ENCODE measurements around the gene BACH1. TPM values are rescaled to one million over a fixed set of nuclear protein-coding genes. Genes with fewer than 3 reads are reported as not detected.

Gene BACH1
- total RNA-seq, 2 experiments from 2014 or later, result 23.5 to 23.7 TPM

GRCh38 chr21:29318354-29318753 is 19.6 kb downstream of the BACH1 start:
- Mint-ChIP-seq H3K27me3 (ENCODE audit: low read depth) (no peaks in the 10 kb centered on the region), H3K4me1 (ENCODE audit: low read depth) (no peaks in the 10 kb centered on the region), H3K36me3 (ENCODE audit: low read depth) (peaks cover 31% of the 10 kb centered on the region), H3K4me3 (no peak overlapping the region), H3K27ac (no peak overlapping the region), H3K9me3 (ENCODE audit: insufficient read depth) (peaks cover 4% of the 10 kb centered on the region)
- CTCF ChIA-PET, result no interaction called here
- POLR2A ChIA-PET, result interaction anchor here (0.7 to 1.2 kb wide), 2 partner anchors 15 to 17 kb away, joined by 3 to 4 read pairs; no protein-coding TSS in a partner anchor
- DNase-seq, result no peak
- no peak for ATAC-seq

- no peak for ATAC-seq
- CTCF ChIA-PET, result no interaction called here
- Mint-ChIP-seq H3K4me3 (no peak overlapping the region), H3K27me3 (ENCODE audit: low read depth) (no peaks in the 10 kb centered on the region), H3K27ac (no peak overlapping the region), H3K9me3 (ENCODE audit: insufficient read depth) (peaks cover 4% of the 10 kb centered on the region), H3K36me3 (ENCODE audit: low read depth) (peaks cover 38% of the 10 kb centered on the region), H3K4me1 (ENCODE audit: low read depth) (no peaks in the 10 kb centered on the region)
- POLR2A ChIA-PET, result no interaction called here
- no peak for DNase-seq
These were observed 21.3 kb downstream of the BACH1 start for GRCh38 chr21:29320031-29320430.

DNA sequence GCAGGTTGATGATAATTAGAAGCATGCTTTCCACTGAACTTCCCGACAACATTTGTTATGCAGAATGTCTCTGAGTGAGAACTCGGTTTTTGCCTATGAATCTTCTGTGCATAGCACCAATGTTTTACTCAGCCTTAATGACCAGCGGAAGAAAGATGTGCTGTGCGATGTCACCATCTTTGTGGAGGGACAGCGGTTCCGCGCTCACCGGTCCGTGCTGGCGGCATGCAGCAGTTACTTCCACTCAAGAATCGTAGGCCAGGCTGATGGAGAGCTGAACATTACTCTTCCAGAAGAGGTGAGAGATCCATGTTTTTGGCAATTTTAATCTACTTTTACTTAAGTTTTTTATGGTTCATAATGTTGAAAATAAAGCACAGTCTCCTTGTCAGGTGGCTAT is 22.5 kb downstream of the BACH1 start:
- DNase-seq (no peak), ATAC-seq (no peak)
- no peaks in the 10 kb centered on the region for H3K27me3 Mint-ChIP-seq (ENCODE audit: low read depth)
- ChIA-PET CTCF (no interaction called here), POLR2A (no interaction called here)
- no peaks in the 10 kb centered on the region for H3K4me1 Mint-ChIP-seq (ENCODE audit: low read depth)
- H3K27ac Mint-ChIP-seq, result no peak overlapping the region
- H3K9me3 Mint-ChIP-seq (ENCODE audit: insufficient read depth), result peaks cover 4% of the 10 kb centered on the region
- peaks cover 42% of the 10 kb centered on the region for H3K36me3 Mint-ChIP-seq (ENCODE audit: low read depth)
- H3K4me3 Mint-ChIP-seq, result no peak overlapping the region

- ChIA-PET POLR2A (no interaction called here), CTCF (interaction anchor here (0.7 kb wide), 1 partner anchor 50 kb away, joined by 3 read pairs; no protein-coding TSS in a partner anchor)
- Mint-ChIP-seq H3K4me3 (no peak overlapping the region), H3K27ac (no peak overlapping the region), H3K27me3 (ENCODE audit: low read depth) (no peaks in the 10 kb centered on the region), H3K9me3 (ENCODE audit: insufficient read depth) (peaks cover 4% of the 10 kb centered on the region), H3K36me3 (ENCODE audit: low read depth) (peaks cover 52% of the 10 kb centered on the region), H3K4me1 (ENCODE audit: low read depth) (no peaks in the 10 kb centered on the region)
- ATAC-seq (no peak), DNase-seq (no peak)
These were observed 23.5 kb downstream of the BACH1 start for GRCh38 chr21:29321932-29322928.

- H3K36me3 Mint-ChIP-seq (ENCODE audit: low read depth), result peaks cover 49% of the 10 kb centered on the region
- H3K9me3 Mint-ChIP-seq (ENCODE audit: insufficient read depth), result peaks cover 4% of the 10 kb centered on the region
- ChIA-PET POLR2A (no interaction called here), CTCF (no interaction called here)
- no peak overlapping the region for H3K4me3 Mint-ChIP-seq
- no peaks in the 10 kb centered on the region for H3K4me1 Mint-ChIP-seq (ENCODE audit: low read depth)
- H3K27me3 Mint-ChIP-seq (ENCODE audit: low read depth), result no peaks in the 10 kb centered on the region
- no peak for ATAC-seq
- H3K27ac Mint-ChIP-seq, result no peak overlapping the region
- no peak for DNase-seq
These were observed 24.5 kb downstream of the BACH1 start for GRCh38 chr21:29323189-29323588.

- DNase-seq, result no peak
- POLR2A ChIA-PET, result no interaction called here
- CTCF ChIA-PET, result no interaction called here
- H3K4me3 Mint-ChIP-seq, result no peak overlapping the region
- peaks cover 36% of the 10 kb centered on the region for H3K36me3 Mint-ChIP-seq (ENCODE audit: low read depth)
- no peaks in the 10 kb centered on the region for H3K27me3 Mint-ChIP-seq (ENCODE audit: low read depth)
- ATAC-seq, result no peak
- H3K27ac Mint-ChIP-seq, result no peak overlapping the region
- H3K9me3 Mint-ChIP-seq (ENCODE audit: insufficient read depth), result no peaks in the 10 kb centered on the region
- no peaks in the 10 kb centered on the region for H3K4me1 Mint-ChIP-seq (ENCODE audit: low read depth)
These were observed 28.3 kb downstream of the BACH1 start for GRCh38 chr21:29326914-29327554.

DNA sequence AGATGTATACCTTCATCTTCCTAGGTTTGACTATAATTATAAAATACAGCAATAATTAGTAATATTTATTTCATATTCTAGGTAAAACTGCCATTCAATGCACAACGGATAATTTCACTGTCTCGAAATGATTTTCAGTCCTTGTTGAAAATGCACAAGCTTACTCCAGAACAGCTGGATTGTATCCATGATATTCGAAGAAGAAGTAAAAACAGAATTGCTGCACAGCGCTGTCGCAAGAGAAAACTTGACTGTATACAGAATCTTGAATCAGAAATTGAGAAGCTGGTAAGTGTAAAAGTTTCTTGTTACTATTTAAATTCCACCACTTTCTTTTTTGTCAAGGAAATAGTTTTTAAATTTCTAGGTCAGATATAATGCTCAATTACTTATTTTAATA is 30.7 kb downstream of the BACH1 start:
- Mint-ChIP-seq H3K9me3 (ENCODE audit: insufficient read depth) (no peaks in the 10 kb centered on the region), H3K36me3 (ENCODE audit: low read depth) (peaks cover 25% of the 10 kb centered on the region), H3K4me3 (no peak overlapping the region), H3K27ac (no peak overlapping the region), H3K27me3 (ENCODE audit: low read depth) (no peaks in the 10 kb centered on the region), H3K4me1 (ENCODE audit: low read depth) (no peaks in the 10 kb centered on the region)
- CTCF ChIA-PET, result interaction anchor here (1.1 kb wide), 1 partner anchor 9 kb away, joined by 3 read pairs; no protein-coding TSS in a partner anchor
- ATAC-seq (no peak), DNase-seq (no peak)
- POLR2A ChIA-PET, result no interaction called here

DNA sequence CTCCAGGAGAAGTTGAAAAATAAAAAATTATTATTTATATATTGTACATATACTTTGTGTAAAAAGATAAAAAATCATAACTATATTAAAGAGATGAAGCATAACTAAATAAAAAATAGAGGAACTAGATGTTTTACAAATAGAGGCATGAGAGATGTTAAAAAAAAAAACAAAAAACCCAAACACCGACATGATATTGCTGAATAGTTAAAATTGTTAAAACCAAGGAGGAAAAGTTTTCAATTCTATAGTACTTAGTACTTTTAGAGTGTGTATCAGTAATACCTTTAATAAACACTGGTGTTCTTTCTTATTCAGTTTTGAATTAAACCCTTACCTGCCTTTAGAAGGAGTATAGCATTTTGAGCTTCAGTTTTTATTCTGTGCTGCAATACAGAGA is 32.1 kb downstream of the BACH1 start:
- ChIA-PET POLR2A (no interaction called here), CTCF (interaction anchor here (0.7 to 1.0 kb wide), 2 partner anchors 18 to 30 kb away, joined by 3 to 5 read pairs; no protein-coding TSS in a partner anchor)
- ATAC-seq (no peak), DNase-seq (no peak)
- peaks cover 25% of the 10 kb centered on the region for H3K36me3 Mint-ChIP-seq (ENCODE audit: low read depth)
- H3K27me3 Mint-ChIP-seq (ENCODE audit: low read depth), result no peaks in the 10 kb centered on the region
- H3K4me3 Mint-ChIP-seq, result no peak overlapping the region
- no peaks in the 10 kb centered on the region for H3K9me3 Mint-ChIP-seq (ENCODE audit: insufficient read depth)
- H3K27ac Mint-ChIP-seq, result no peak overlapping the region
- H3K4me1 Mint-ChIP-seq (ENCODE audit: low read depth), result no peaks in the 10 kb centered on the region

- no peaks in the 10 kb centered on the region for H3K27me3 Mint-ChIP-seq (ENCODE audit: low read depth)
These were observed 34.0 kb downstream of the BACH1 start for GRCh38 chr21:29332461-29333362.

DNA sequence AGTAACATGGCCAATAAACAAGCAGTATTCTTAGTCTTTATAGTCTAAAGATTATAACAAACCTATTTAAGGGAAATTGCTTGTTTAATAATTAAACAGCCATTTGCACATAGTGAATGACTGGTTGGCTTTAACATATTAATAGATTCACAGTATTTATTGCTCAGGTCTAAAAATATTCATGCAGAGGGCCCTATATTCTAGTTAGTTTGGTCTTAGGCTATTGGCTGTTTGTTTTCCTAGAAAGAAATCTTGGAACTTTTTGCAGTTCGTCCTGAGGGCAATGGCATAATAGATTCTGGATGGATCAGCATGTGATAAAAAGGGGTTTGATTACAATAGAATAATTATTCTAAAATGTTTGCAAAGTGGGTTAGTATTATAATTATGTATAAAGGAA is 34.7 kb downstream of the BACH1 start:
- Mint-ChIP-seq H3K4me1 (ENCODE audit: low read depth) (no peaks in the 10 kb centered on the region), H3K4me3 (no peak overlapping the region), H3K27me3 (ENCODE audit: low read depth) (no peaks in the 10 kb centered on the region), H3K36me3 (ENCODE audit: low read depth) (peaks cover 9% of the 10 kb centered on the region), H3K27ac (no peak overlapping the region), H3K9me3 (ENCODE audit: insufficient read depth) (no peaks in the 10 kb centered on the region)
- ATAC-seq (no peak), DNase-seq (no peak)
- POLR2A ChIA-PET, result no interaction called here
- CTCF ChIA-PET, result no interaction called here

More at GRCh38 chr21:29332461-29333362, 34.0 kb downstream of the BACH1 start:
- DNase-seq (no peak), ATAC-seq (no peak)
- no peak overlapping the region for H3K4me3 Mint-ChIP-seq
- CTCF ChIA-PET, result no interaction called here
- POLR2A ChIA-PET, result no interaction called here
- no peaks in the 10 kb centered on the region for H3K9me3 Mint-ChIP-seq (ENCODE audit: insufficient read depth)
- H3K4me1 Mint-ChIP-seq (ENCODE audit: low read depth), result no peaks in the 10 kb centered on the region
- H3K27ac Mint-ChIP-seq, result no peak overlapping the region
- peaks cover 10% of the 10 kb centered on the region for H3K36me3 Mint-ChIP-seq (ENCODE audit: low read depth)

- Mint-ChIP-seq H3K4me1 (ENCODE audit: low read depth) (no peaks in the 10 kb centered on the region), H3K36me3 (ENCODE audit: low read depth) (peaks cover 5% of the 10 kb centered on the region), H3K4me3 (no peak overlapping the region), H3K27ac (no peak overlapping the region), H3K27me3 (ENCODE audit: low read depth) (no peaks in the 10 kb centered on the region), H3K9me3 (ENCODE audit: insufficient read depth) (no peaks in the 10 kb centered on the region)
- no peak for ATAC-seq
- POLR2A ChIA-PET, result no interaction called here
- DNase-seq, result no peak
- CTCF ChIA-PET, result interaction anchor here (1.2 to 1.4 kb wide), 2 partner anchors 13 to 26 kb away, joined by 3 to 5 read pairs; no protein-coding TSS in a partner anchor
These were observed 36.2 kb downstream of the BACH1 start for GRCh38 chr21:29334717-29335428.

Measured in activated CD8-positive, alpha-beta T cell treated with anti-CD3 and anti-CD28 coated beads, Interleukin-2, amount 10 ng/mL, durations not matched to agents 7 days and 5 days (primary cell).